Stimulated activated CD8-positive, alpha-beta memory T cell treated with anti-CD3 and anti-CD28 coated beads, Interleukin-7, amount 100 ng/mL, for 4 hours (primary cell): ENCODE data around the gene EYA2.
"Not testable (repeated sequence)": the region's sequence is repeated elsewhere in the genome, so short reads cannot be mapped to it uniquely, and the experiment has no call there.

Experiments used
- DNase-seq, 2 donors: peaks; one replicate each; pipeline ENCODE4 v3.0.0-alpha.2; 2020; ENCODE audit warnings: low read depth in 2 of 2

Gene EYA2, protein sequence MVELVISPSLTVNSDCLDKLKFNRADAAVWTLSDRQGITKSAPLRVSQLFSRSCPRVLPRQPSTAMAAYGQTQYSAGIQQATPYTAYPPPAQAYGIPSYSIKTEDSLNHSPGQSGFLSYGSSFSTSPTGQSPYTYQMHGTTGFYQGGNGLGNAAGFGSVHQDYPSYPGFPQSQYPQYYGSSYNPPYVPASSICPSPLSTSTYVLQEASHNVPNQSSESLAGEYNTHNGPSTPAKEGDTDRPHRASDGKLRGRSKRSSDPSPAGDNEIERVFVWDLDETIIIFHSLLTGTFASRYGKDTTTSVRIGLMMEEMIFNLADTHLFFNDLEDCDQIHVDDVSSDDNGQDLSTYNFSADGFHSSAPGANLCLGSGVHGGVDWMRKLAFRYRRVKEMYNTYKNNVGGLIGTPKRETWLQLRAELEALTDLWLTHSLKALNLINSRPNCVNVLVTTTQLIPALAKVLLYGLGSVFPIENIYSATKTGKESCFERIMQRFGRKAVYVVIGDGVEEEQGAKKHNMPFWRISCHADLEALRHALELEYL

DNA sequence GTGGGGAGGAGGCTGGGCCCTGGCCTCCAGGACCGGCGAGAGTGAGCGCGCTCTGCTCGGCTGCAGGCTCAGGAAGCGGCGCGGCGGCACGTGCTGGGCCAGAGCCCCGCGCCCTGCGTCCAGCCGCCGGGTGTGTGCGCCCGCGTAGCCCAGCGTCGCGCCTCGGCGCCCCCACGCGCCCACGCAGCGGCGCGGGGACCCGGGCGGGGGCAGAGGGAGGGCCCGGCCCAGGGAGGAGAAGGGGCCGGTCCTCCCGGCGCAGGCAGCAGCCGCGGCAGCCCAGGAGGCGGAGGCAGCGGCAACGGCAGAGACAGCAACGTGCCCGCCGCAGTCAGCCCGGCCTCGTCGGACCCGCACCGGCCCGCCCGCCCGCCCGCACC is at the start of gene EYA2:
Gene EYA2, plus strand, starts transcription at position 265 of the 380 bp plus-strand sequence. CDS start 95,168 bp downstream, outside the sequence.
- no peak for DNase-seq

DNA sequence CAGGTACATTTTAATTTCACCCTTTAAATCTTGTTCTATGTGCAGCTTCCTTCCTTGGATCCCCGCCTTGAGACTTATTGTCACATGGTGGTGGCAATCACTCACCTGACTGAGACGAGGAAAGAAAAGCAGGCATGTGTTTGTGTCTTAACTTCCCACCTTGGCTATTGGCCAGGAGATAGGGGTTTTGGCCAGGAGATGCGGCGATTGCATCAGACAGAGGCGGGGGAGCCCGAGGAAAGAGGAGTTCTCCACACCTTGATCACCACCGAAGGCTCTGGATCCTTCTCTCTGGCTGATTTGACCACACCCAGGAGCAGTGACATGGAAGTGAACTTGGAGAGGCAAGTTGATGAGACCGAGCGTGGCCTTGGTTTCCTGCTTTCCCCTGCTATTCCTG is 49.7 kb upstream of the EYA2 start:
- DNase-seq, result no peak

DNA sequence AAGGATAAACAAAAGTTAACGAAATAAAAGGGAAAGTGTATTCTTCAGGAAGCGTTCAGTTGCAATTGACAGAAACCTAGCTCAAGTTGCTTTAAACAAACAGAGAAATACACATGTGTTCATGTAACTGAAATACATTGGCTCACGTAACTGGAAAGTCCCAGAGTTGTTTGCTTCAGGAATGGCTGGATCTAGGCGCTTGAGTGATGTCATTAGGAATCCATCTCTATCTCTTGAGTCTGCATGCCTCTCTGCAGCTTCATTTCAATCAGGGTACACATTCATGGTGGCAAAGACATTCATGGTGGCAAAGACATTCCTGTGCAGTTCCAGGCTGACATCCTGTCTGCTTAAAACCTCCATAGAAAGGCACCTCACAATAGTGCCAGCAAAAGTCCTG is 45.4 kb upstream of the EYA2 start:
- DNase-seq, result no peak

DNA sequence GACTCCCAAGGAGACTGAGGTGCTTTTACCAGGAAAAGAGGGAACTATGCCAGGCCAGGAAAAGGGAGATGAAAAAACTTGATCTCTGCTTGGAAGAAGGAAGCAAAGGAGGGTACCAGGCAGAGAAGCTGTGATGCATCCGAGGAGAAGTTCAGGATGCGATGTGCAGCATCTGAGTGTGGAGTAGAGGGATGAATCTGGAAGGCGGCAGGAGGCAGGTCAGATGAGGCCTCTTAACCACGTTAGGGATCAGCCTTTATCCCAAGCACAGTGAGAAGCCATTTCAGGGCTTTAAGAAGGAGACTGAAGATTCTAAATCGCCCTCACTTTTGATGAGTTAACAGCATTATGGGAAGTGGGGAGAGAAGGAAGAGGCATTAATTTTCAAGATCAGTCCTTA is 44.9 kb upstream of the EYA2 start:
- DNase-seq, result no peak

DNA sequence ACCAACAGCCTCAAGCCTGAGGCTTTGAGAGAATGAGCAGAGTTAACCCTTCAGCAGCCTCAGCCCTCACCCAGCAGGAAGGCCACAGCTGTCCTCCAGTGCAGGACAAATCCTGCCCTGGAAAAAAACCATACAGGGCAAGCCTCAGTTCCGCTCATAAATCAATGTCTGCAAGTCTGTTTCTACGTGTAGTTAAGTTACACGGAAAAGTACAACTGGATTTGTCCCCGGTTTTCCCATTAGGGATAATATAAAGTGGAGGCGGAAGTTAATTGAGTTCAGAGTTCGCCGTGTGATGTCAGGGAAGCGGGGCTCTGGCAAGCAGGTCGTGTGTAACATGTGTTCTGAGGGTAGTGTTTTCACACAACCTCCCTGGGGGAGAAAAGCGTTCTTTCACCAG is 44.2 kb upstream of the EYA2 start:
- no peak for DNase-seq

DNA sequence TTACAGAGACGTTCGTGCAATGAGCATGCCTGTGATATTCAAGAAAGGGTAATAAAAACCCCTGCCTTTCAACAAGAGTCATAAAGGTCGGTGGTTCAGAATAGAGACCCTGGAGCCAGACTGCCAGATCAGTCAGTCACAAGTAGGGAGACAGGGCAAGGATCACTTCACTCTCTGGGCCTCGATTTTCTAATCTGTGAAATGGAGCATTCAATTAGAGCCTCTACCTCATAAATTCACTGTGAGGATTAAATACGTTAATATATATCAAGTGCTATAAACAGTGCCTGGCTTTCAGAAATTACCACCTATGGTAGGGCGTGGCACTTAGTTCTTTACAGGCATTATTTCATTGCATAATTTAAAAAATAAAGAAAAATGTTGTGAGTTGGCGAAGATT is 43.7 kb upstream of the EYA2 start:
- no peak for DNase-seq

DNA sequence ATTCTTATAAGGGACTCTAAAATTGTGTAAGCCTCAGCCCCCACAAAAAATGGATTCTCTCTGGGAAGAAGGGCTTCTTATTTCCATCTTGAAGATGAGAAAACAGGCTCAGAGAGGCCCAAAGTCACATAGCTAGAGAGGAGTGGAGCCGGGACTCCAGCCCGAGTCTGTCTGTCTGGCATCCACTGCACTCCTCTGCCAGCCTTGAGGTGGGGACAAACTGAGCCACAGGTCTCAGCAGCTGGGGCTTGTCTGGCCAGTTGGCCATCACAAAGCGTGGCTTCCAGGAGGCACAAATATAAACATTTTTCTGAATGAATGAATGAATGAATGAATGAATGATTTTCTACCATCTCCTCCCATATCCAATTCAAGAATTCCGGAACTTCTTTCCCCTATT is 42.9 kb upstream of the EYA2 start:
- DNase-seq, result no peak

DNA sequence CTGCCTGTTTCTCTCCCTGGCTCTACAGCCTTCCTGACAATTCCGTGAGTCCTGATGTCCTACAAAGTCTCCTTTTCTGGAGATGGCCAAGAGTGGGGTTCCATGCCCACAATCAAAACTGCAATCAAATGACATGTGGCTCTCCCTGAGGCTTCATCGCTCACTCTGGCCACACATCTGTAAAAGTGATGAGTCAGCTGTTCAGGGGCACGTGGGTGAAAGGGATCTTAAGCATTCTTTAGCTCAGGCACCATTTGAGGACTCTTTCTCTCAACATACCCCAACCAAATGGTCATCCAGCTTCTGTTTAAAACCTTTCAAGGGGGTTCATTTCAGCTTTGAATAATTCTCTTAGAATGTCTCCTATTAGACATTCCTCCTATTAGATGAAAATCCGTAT is 42.3 kb upstream of the EYA2 start:
- DNase-seq, result no peak

DNA sequence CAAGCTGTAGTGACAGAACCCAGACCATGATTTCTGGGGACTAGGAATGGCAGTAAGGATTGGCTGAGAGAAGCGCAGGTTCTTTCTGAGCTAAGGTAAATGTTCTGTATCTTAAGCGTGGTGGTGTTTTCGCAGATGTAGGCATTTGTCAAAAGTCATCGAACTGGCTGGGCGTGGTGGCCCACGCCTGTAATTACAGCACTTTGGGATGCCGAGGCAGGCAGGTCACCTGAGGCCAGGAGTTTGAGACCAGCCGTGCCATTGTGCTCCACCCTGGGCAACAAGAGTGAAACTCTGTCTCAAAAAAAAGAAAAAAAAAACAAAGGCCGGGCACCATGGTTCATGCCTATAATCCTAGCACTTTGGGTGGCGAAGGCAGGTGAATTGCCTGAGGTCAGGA is 40.7 kb upstream of the EYA2 start:
- no peak for DNase-seq

DNA sequence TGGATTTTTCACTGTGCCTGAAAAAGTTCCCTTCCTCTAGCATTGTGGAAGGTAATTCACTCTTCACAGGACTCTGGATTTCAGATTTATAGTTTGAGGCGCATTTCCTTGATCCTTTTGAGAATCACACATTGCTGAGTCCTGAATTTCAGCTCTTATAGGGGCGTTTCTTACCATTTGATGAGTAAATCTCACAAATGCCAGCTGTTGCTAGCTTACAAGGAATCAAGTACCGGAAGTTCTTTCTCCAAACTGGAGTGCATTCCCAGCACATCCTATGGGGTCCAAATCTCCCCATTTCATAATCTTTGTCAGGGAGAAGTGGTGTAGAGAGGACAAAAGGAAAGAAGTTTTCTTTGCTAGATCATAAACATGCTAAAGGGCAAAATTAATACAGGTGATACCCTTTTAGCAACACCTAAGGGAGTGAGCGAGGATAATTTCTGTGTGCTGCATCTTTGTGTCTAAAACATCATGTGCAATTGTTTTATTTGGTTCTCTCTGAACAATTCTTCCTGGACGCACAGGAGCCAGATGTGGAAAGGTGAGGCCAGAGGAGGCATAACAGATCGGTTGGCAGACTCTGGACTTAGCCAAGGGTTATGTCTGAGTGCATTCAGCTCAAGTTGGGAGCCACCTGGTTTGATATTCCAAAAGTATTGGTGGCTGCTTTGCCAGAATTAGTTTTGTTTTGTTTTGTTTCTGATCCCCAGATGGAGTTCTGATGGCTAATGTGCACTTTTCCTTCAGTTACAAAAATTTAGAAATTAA is 37.4 kb upstream of the EYA2 start:
- no peak for DNase-seq

DNA sequence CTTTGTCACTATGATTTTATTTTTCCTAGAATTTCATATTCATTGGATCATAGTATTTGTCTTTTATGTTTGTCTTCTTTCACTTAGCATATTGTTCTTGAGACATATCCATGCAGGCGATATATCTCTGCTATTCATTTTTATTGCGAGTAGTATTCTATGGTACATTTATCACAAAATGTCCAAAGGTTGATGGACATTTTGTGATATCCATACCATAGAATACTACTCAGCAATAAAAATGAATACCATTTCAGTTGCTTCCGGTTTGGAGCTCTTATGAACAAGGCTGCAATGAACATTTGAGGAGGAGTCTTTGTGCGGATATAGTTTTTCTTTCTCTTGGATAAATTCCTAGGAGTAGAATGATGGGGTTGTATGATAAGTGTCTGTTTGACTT is 28.8 kb upstream of the EYA2 start:
- DNase-seq, result no peak

DNA sequence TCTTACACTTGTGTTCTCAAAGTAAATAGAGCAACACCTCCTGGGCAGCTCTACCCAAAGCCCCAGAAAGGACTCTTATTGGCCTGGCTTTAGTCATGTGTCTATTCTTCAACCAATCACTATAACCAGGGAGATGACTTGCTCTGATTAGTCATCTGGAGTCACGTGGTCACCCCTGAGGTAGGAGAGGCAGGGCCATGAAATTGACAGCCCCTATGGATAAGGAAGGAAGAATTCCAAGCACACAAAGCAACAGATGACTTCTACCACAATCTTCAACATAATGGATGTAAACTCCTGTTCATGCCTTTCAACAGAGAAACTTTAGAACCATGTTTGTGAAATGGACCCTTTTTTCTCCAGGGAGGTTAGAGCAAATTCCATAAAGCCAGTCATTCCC is 24.6 kb upstream of the EYA2 start:
- no peak for DNase-seq

DNA sequence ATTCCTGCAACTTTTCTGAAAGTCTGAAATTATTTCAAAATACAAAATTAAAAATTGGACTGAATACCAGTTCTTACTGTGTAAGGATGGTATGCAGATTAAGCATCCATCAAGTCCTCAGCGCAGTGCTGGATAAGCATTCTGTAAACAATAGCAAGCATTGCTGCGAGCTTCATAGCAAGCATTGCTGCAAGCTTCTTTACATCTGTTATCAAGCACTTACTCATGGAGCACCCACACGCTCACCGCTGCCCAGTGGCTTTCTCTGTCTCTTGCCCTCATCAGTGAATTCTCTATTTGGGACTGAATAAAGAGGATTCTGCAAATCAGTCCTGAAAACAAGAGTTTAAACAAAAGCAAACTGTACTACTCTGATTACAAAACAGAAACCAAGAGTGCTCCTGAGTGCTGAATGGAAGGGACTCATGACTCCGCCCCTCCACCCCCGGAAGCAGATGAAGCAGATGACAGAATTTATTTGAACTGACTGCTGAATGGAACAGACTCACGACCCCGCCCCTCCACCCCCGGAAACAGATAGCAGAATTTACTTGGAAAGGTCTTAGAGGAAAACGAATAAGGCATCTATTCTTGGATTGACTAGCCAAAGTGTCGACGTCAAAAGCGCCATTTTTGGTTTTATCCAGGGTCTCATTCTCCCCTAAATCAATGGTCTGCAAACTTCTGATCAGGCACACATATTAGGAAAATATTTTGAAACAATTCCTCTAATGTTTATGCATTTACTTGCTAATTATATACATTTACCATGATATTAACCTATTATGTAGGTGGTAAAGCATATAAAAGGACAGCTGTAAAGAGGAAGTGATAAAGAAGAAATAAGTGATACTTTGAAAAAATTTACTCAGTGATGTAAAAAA is 22.1 kb upstream of the EYA2 start:
- no peak for DNase-seq

DNA sequence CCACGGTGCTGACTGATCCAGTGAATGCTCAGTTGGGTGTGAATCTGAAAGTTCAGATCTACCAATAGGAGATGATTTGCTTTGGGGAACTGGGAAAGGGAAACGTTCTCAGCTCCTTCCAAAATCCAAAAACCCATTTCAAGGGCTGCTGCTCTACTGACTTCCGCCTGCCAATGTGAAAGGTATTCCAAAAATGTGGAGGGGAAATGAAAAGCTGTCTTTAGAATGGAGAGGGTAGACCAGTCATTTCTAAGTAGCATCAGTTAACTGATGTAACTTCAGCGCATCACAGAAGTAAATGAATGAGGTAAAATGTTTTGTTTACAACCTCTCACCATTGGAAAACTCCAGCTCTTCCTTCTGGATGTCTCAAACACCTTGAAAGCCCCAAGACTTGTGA is 19.6 kb upstream of the EYA2 start:
- DNase-seq, result no peak

DNA sequence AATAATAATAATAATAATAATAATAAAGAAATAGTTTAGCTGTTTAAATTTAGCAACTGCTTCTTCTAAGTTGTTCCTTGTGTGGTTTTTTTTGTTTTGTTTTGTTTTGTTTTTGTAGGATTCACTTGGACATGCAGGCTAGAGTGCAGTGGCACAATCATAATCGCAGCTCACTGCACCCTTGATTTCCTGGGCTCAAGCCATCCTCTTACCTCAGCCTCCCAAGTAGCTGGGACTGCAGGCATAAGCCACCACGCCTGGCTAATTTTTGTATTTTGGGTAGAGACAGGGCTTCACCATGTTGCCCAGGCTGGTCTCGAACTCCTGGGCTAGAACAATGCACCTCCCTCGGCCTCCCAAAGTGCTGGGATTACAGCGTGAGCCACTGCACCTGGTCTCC is 15.3 kb upstream of the EYA2 start:
- DNase-seq, result no peak

DNA sequence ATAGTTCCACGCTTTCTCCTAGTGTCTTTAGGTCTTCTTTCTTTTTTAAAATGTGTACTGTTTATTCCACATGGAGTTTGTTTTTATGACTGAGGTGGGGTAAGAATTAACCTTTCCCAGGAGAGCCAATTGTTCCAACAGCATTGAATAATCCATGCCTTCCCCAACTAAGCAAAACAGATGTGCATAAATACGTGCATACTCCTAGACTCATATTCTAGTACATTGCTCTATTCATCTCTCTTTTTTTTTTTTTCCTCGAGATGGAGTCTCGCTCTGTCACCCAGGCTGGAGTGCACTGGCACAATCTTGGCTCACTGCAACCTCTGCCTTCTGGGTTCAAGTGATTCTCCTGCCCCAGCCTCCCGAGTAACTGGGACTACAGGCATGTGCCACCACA is 14.7 kb upstream of the EYA2 start:
- not testable (repeated sequence) for DNase-seq

DNA sequence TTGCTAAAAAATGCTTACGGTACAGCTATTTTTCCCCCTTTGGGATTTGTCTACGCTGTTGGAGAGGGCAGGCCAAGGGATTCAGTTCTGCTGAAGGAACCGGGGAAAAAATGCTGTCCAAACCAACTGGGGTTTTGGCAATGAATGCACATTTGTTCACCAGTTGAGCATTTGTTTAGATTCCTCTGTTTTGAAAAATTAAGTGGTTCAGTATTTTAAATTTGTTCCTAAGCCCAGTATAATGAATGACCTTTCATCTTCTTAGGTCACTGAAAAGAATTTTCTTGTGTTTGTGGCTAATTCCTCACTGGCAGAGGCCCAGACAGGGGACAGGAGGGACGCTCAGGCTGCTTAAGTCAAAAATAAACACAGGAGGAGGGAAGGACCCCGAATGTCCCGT is 10.8 kb upstream of the EYA2 start:
- no peak for DNase-seq

DNA sequence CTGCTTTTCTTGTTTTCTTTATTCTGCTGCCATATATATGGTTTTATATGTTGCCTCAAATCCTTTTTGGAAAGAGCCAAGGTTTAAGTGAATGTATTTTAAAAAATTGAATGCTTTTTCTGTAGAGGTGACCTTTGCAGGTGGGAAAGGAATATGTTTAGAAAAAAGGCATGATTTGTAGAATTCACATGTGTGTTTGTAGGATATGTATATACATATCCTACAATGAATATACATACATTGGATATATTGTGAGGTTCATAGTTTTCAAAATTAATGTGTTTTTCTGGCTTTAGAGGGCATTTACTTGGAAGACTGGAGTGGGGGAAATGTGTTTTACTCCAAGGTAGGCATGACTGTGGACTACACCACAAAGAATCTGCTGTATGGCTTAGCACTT is 4.0 kb upstream of the EYA2 start:
- no peak for DNase-seq

DNA sequence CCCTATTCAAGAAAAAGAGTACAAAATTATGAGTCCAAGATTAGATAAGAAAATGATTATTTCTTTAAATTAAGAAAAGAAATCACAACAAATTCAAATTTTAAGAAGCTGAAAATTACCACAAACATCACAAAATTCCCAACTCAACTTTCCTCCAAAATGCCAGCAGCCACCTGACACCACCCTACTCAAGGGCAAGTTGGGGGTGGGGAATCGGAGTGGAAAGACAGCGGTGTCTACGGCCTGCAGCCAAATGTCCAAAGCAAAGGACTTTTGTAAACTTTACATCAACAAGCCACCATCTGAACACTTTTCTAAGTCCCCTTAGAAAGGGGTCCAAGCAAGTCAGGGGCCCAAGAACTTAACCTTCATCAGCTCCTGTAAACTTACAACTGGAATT is 1.6 kb upstream of the EYA2 start:
- no peak for DNase-seq

DNA sequence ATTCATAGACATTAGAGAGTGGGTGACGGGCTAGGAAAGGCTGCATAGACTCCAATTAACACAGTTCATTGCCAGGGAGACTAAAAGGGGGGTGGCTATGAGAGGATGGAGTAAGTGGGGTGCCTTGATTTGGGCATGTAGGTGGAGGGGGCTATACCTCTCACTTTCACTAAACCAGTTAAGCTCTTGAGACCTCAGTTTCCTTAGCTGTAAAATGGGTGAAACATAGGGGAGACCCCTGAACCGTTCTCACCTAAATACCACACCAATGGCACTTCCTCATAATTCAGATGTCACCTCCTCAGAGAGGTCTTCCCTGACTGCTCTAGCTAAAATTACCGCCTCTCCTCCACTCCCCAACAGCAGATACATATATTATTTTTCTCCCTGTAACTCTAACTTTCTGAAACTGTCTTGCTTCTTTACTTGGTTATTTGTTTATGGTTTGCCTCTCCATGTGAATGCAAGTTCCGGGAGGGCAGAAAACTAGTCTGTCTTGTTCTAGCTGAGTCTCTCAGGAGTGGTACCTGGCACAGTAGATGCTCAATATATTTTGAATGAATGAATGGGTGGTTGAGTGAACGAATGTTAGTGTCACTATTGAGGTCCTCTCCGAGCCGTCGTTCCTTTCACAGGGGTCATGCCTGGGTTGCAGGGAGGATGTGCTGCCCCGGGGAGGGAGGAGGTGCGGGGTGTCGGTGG is 615 bp upstream of the EYA2 start:
- DNase-seq, result no peak
